Mammary epithelial cell (primary cell): ENCODE measurements around the gene RFX7.

Experiments used
- CTCF ChIP-seq, 2 donors: IDR thresholded peaks in 1 of 2; conservative IDR thresholded peaks in 1 of 2; 2 replicates each; pipeline ENCODE4 v1.5.1; 2011 to 2012; ENCODE audit warnings: inconsistent platforms in 2 of 2, low read length in 2 of 2, mild to moderate bottlenecking in 2 of 2, control low read depth in 1 of 2, low read depth in 1 of 2; ENCODE audit not compliant: insufficient read depth in 1 of 2; ENCODE audit errors: extremely low read depth in 1 of 2
- EZH2 ChIP-seq: IDR thresholded peaks from 2 replicates; pipeline ENCODE4 v1.6.1; 2012; ENCODE audit warnings: low read length, inconsistent platforms, borderline replicate concordance

- no peak for TF ChIP-seq CTCF (conservative IDR thresholded peaks at IDR 0.05 in 1 of 2, IDR thresholded peaks at IDR 0.05 in 1 of 2; ENCODE audit: extremely low read depth in 1 of 2, insufficient read depth in 1 of 2, low read depth in 1 of 2, low read length in 2 of 2)
- TF ChIP-seq EZH2, result no peak
These were observed 59.2 kb downstream of the RFX7 start for GRCh38 chr15:56184516-56184915.
